Neural cell (in vitro differentiated cells): ENCODE results near the gene INSR. TPM values are rescaled to one million over a fixed set of nuclear protein-coding genes. Genes with fewer than 3 reads are reported as not detected.

Experiments
- H2AFZ ChIP-seq: fragments of 200-600, 300-800 bp; sonication (generic), shearing (Covaris generic); 2 replicates; pipeline ENCODE4 v1.6.0; 2014; ENCODE audit warnings: low read depth, mild to moderate bottlenecking, antibody characterized with exemption, low read length, moderate library complexity
- H3F3A ChIP-seq: fragments of 200-600 bp; shearing (Covaris generic); 2 replicates; pipeline ENCODE4 v1.6.1; 2016; ENCODE audit warnings: mild to moderate bottlenecking, moderate library complexity, mixed read lengths, antibody characterized with exemption, low read length; ENCODE audit not compliant: insufficient read depth, poor library complexity, severe bottlenecking
- H3K27ac ChIP-seq: fragments of 200-600, 300-800 bp; sonication (generic), shearing (Covaris generic); 2 replicates; pipeline ENCODE4 v1.5.1; 2014; ENCODE audit warnings: mild to moderate bottlenecking, low read length, moderate library complexity
- H3K27me3 ChIP-seq: fragments of 300-800, 200-600 bp; sonication (generic), shearing (Covaris generic); 2 replicates; pipeline ENCODE4 v1.6.0; 2014; ENCODE audit warnings: mild to moderate bottlenecking, low read depth, low read length, moderate library complexity; ENCODE audit not compliant: insufficient read depth
- H3K36me3 ChIP-seq: fragments of 300-800, 200-600 bp; sonication (generic), shearing (Covaris generic); 2 replicates; pipeline ENCODE4 v1.5.1; 2014; ENCODE audit warnings: mild to moderate bottlenecking, antibody characterized with exemption, low read length, moderate library complexity; ENCODE audit not compliant: insufficient read depth
- H3K4me2 ChIP-seq: fragments of 300-800, 200-600 bp; sonication (generic), shearing (Covaris generic); 2 replicates; pipeline ENCODE4 v1.6.0; 2014; ENCODE audit warnings: mild to moderate bottlenecking, low read length
- H3K4me3 ChIP-seq: fragments of 300-800, 200-600 bp; sonication (generic), shearing (Covaris generic); 2 replicates; pipeline ENCODE4 v1.5.1; 2014; ENCODE audit warnings: mild to moderate bottlenecking, low read length, moderate library complexity
- H3K79me2 ChIP-seq: fragments of 200-600 bp; shearing (Covaris generic); replicated peaks from 2 replicates; pipeline ENCODE4 v1.6.0; 2014; ENCODE audit warnings: mild to moderate bottlenecking, low read length, moderate library complexity; ENCODE audit not compliant: insufficient read depth
- H3K9ac ChIP-seq: fragments of 300-800, 200-600 bp; sonication (generic), shearing (Covaris generic); 2 replicates; pipeline ENCODE4 v1.6.1; 2016; ENCODE audit warnings: mild to moderate bottlenecking, low read length, mixed read lengths
- H3K9me2 ChIP-seq: fragments of 200-600 bp; shearing (Covaris generic); 2 replicates; pipeline ENCODE4 v1.6.1; 2016; ENCODE audit warnings: mild to moderate bottlenecking, low read length, mixed read lengths; ENCODE audit not compliant: insufficient read depth
- H3K9me3 ChIP-seq: fragments of 200-600, 300-800 bp; sonication (generic), shearing (Covaris generic); 2 replicates; pipeline ENCODE4 v1.6.1; 2016; ENCODE audit warnings: mild to moderate bottlenecking, mixed run types, low read length, moderate library complexity, mixed read lengths
- H4K20me1 ChIP-seq: fragments of 200-600 bp; shearing (Covaris generic); 2 replicates; pipeline ENCODE4 v1.6.1; 2016; ENCODE audit warnings: mild to moderate bottlenecking, mixed run types; ENCODE audit not compliant: insufficient read depth
- CTCF ChIP-seq: fragments of 450-650 bp; IDR thresholded peaks from 2 replicates; pipeline ENCODE4 v1.5.1; 2014; ENCODE audit warnings: antibody characterized with exemption, mild to moderate bottlenecking, moderate library complexity; ENCODE audit not compliant: poor library complexity, severe bottlenecking
- EP300 ChIP-seq: fragments of 450-650 bp; conservative IDR thresholded peaks from 2 replicates; pipeline ENCODE4 v1.6.1; 2014; ENCODE audit warnings: antibody characterized with exemption, mild to moderate bottlenecking, moderate library complexity; ENCODE audit not compliant: poor library complexity, severe bottlenecking
- EZH2 ChIP-seq: fragments of 200-600, 300-800 bp; shearing (Covaris generic), sonication (generic); IDR thresholded peaks from 2 replicates; pipeline ENCODE4 v1.6.1; 2014; ENCODE audit warnings: antibody characterized with exemption, low read length, borderline replicate concordance, mild to moderate bottlenecking; ENCODE audit not compliant: insufficient read depth, poor library complexity, severe bottlenecking
- MXI1 ChIP-seq: fragments of 450-650 bp; conservative IDR thresholded peaks from 2 replicates; pipeline ENCODE4 v1.6.1; 2014; ENCODE audit warnings: antibody characterized with exemption, mild to moderate bottlenecking; ENCODE audit not compliant: poor library complexity, severe bottlenecking
- POLR2AphosphoS5 ChIP-seq: IDR thresholded peaks from 2 replicates; pipeline ENCODE4 v1.6.1; 2012
- RAD21 ChIP-seq: fragments of 450-650 bp; conservative IDR thresholded peaks from 2 replicates; pipeline ENCODE4 v1.6.1; 2014; ENCODE audit warnings: antibody characterized with exemption, mild to moderate bottlenecking, moderate library complexity
- SMC3 ChIP-seq: fragments of 450-650 bp; conservative IDR thresholded peaks from 2 replicates; pipeline ENCODE4 v1.6.1; 2014; ENCODE audit warnings: antibody characterized with exemption, mild to moderate bottlenecking, moderate library complexity; ENCODE audit not compliant: poor library complexity
- TAF1 ChIP-seq: IDR thresholded peaks from 2 replicates; pipeline ENCODE4 v1.6.1; 2012; ENCODE audit warnings: low read depth
- polyA plus RNA-seq: library from polyadenylated mRNA; depleted of rRNA; stranded (reverse); fragments of >200 nt; gene quantifications from 2 replicates; pipeline ENCODE4 v1.2.3, GENCODE V29; 2014
- TF ChIP-seq, protein P1 (sequence below): IDR thresholded peaks from 2 replicates; pipeline ENCODE4 v1.6.1; 2012; ENCODE audit warnings: borderline replicate concordance

The INSR gene
- polyA plus RNA-seq, 1 donor from 2014 or later, result 16.0 TPM

GRCh38 chr19:7238051-7238450, 56.2 kb downstream of the INSR start:
- TF ChIP-seq CTCF (no peak), TAF1 (no peak), EZH2 (no peak), MXI1 (no peak), POLR2AphosphoS5 (no peak), SMC3 (no peak), RAD21 (no peak), EP300 (no peak)
- TF ChIP-seq, protein P1, sequence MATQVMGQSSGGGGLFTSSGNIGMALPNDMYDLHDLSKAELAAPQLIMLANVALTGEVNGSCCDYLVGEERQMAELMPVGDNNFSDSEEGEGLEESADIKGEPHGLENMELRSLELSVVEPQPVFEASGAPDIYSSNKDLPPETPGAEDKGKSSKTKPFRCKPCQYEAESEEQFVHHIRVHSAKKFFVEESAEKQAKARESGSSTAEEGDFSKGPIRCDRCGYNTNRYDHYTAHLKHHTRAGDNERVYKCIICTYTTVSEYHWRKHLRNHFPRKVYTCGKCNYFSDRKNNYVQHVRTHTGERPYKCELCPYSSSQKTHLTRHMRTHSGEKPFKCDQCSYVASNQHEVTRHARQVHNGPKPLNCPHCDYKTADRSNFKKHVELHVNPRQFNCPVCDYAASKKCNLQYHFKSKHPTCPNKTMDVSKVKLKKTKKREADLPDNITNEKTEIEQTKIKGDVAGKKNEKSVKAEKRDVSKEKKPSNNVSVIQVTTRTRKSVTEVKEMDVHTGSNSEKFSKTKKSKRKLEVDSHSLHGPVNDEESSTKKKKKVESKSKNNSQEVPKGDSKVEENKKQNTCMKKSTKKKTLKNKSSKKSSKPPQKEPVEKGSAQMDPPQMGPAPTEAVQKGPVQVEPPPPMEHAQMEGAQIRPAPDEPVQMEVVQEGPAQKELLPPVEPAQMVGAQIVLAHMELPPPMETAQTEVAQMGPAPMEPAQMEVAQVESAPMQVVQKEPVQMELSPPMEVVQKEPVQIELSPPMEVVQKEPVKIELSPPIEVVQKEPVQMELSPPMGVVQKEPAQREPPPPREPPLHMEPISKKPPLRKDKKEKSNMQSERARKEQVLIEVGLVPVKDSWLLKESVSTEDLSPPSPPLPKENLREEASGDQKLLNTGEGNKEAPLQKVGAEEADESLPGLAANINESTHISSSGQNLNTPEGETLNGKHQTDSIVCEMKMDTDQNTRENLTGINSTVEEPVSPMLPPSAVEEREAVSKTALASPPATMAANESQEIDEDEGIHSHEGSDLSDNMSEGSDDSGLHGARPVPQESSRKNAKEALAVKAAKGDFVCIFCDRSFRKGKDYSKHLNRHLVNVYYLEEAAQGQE, result no peak
- Histone ChIP-seq H3K4me2 (no peak overlapping the region), H3K79me2 (no peaks in the 10 kb centered on the region), H2AFZ (no peak overlapping the region), H3K4me3 (no peak overlapping the region), H3K27me3 (no peaks in the 10 kb centered on the region), H3K9me3 (no peaks in the 10 kb centered on the region), H3K9me2 (no peaks in the 10 kb centered on the region), H3K9ac (no peak overlapping the region), H4K20me1 (no peaks in the 10 kb centered on the region), H3F3A (no peaks in the 10 kb centered on the region), H3K27ac (no peak overlapping the region), H3K36me3 (no peaks in the 10 kb centered on the region)

GRCh38 chr19:7236153-7236552, 58.1 kb downstream of the INSR start:
- H3K4me2 ChIP-seq, result no peak overlapping the region

More at GRCh38 chr19:7236153-7236552, 58.1 kb downstream of the INSR start:
- Histone ChIP-seq H3K36me3 (no peaks in the 10 kb centered on the region), H3K9ac (no peak overlapping the region), H3K79me2 (no peaks in the 10 kb centered on the region), H3K27ac (no peak overlapping the region), H4K20me1 (no peaks in the 10 kb centered on the region), H3F3A (no peaks in the 10 kb centered on the region), H3K9me2 (no peaks in the 10 kb centered on the region), H2AFZ (no peak overlapping the region), H3K27me3 (no peaks in the 10 kb centered on the region), H3K9me3 (no peaks in the 10 kb centered on the region), H3K4me3 (no peak overlapping the region)
- TF ChIP-seq POLR2AphosphoS5 (no peak), EZH2 (no peak), TAF1 (no peak), EP300 (no peak), RAD21 (no peak), SMC3 (no peak), MXI1 (no peak), CTCF (no peak)
- TF ChIP-seq, protein P1, result no peak
